Measurements from ENCODE around the gene AP1AR. TPM values are rescaled to one million over a fixed set of nuclear protein-coding genes. Genes with fewer than 3 reads are reported as not detected.

Gene AP1AR
- total RNA-seq, 1 experiment from 2014 or later, result 22.4 TPM

- TF ChIP-seq FOXP4 (CRISPR knock-in tag; IDR thresholded peaks at IDR 0.05) (no peak), MLX (CRISPR knock-in tag; IDR thresholded peaks at IDR 0.05) (no peak), PRDM15 (CRISPR knock-in tag; IDR thresholded peaks at IDR 0.05) (no peak), E2F5 (CRISPR knock-in tag; IDR thresholded peaks at IDR 0.05) (peak; percentile 75; the same call in 1 of the 2 replicates)
These were observed 458 bp upstream of the AP1AR start (continued) for GRCh38 chr4:112230879-112231778.

- Mint-ChIP-seq H3K36me3 (no peaks in the 10 kb centered on the region), H3K27ac (no peak overlapping the region), H3K4me3 (no peak overlapping the region), H3K9me3 (no peaks in the 10 kb centered on the region), H3K27me3 (ENCODE audit: low read depth) (no peaks in the 10 kb centered on the region), H3K4me1 (peaks cover 47% of the 10 kb centered on the region)
- ATAC-seq (no peak), DNase-seq (ENCODE audit: low spot score) (peak; percentile 35)
- POLR2A ChIA-PET, result no interaction called here
- CTCF ChIA-PET, result interaction anchor here (1.2 to 5.7 kb wide), 2 partner anchors 51 to 136 kb away, joined by 3 to 52 read pairs; partner anchors contain the start of gene TIFA
- TF ChIP-seq ERG (CRISPR knock-in tag; IDR thresholded peaks at IDR 0.05) (no peak), SP1 (CRISPR knock-in tag; conservative IDR thresholded peaks at IDR 0.05) (no peak), ZNF671 (CRISPR knock-in tag; IDR thresholded peaks at IDR 0.05) (no peak), ZBTB21 (CRISPR knock-in tag; IDR thresholded peaks at IDR 0.05; ENCODE audit: borderline replicate concordance) (no peak), IRF1 (CRISPR knock-in tag; IDR thresholded peaks at IDR 0.05) (no peak), MAX (CRISPR knock-in tag; IDR thresholded peaks at IDR 0.05) (no peak), NR2C2 (CRISPR knock-in tag; IDR thresholded peaks at IDR 0.05) (no peak), CBFB (CRISPR knock-in tag; IDR thresholded peaks at IDR 0.05; ENCODE audit: low read depth) (no peak), AFF4 (CRISPR knock-in tag; IDR thresholded peaks at IDR 0.05; ENCODE audit: borderline replicate concordance) (no peak), ARID4B (CRISPR knock-in tag; IDR thresholded peaks at IDR 0.05; ENCODE audit: borderline replicate concordance) (no peak)
These were observed 3.5 kb downstream of the AP1AR start for GRCh38 chr4:112234952-112235609.

All from WTC11 (cell line).